Central memory CD8-positive, alpha-beta T cell (primary cell): ENCODE measurements around the gene EVI2B.
"Not testable (repeated sequence)": the region's sequence is repeated elsewhere in the genome, so short reads cannot be mapped to it uniquely, and the experiment has no call there.

Experiments used
- ATAC-seq: fragments of 150-1000 bp; cut with Tn5 transposase; replicated peaks from 2 replicates; pipeline ENCODE4 v1.10.0; 2022; ENCODE audit warnings: mild to moderate bottlenecking, moderate FRiP score, moderate number of reproducible peaks; ENCODE audit not compliant: poor library complexity, severe bottlenecking; ENCODE audit errors: extremely low read depth
- DNase-seq, 2 donors: peaks; one replicate each; pipeline ENCODE4 v3.0.0; 2021; ENCODE audit warnings: low spot score in 2 of 2
- H3K27ac Mint-ChIP-seq: one replicate; pipeline ENCODE4 v1.8.0; 2022; ENCODE audit warnings: low read depth, mild to moderate bottlenecking, moderate library complexity, mixed read lengths
- H3K27me3 Mint-ChIP-seq: one replicate; pipeline ENCODE4 v1.8.0; 2022; ENCODE audit warnings: mixed read lengths
- H3K36me3 Mint-ChIP-seq: one replicate; pipeline ENCODE4 v1.8.0; 2022; ENCODE audit warnings: mild to moderate bottlenecking, moderate library complexity, mixed read lengths; ENCODE audit not compliant: insufficient read depth
- H3K4me1 Mint-ChIP-seq: one replicate; pipeline ENCODE4 v1.8.0; 2022; ENCODE audit warnings: mixed read lengths
- H3K4me3 Mint-ChIP-seq: one replicate; pipeline ENCODE4 v1.8.0; 2022; ENCODE audit warnings: mild to moderate bottlenecking, moderate library complexity, mixed read lengths
- H3K9me3 Mint-ChIP-seq: one replicate; pipeline ENCODE4 v1.8.0; 2022; ENCODE audit warnings: mixed read lengths

The EVI2B gene

DNA sequence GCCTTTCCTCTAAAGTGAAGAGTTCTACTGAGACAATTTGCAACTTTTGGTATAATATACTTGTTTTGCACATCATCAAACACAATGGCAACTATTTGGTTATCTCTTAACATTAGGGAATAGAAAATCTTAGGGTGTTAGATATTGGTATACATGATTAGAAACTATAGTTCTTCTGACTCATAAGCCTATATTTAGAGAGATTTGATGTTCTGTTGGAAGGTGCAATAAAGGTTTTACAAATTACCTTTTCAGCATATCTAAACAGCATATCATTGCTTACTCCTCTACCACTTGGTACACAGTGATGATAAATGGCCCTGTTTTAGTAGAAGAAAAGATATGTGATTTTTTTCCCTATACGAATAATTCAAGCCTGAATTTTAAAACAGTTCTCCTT, 6.2 kb downstream of the EVI2B start:
- Mint-ChIP-seq H3K27ac (no peak overlapping the region), H3K27me3 (no peaks in the 10 kb centered on the region), H3K36me3 (peaks cover 48% of the 10 kb centered on the region), H3K4me3 (peak overlapping the region; percentile 85), H3K9me3 (no peaks in the 10 kb centered on the region), H3K4me1 (peaks cover 58% of the 10 kb centered on the region)
- ATAC-seq = no peak
- no peak for DNase-seq

DNA sequence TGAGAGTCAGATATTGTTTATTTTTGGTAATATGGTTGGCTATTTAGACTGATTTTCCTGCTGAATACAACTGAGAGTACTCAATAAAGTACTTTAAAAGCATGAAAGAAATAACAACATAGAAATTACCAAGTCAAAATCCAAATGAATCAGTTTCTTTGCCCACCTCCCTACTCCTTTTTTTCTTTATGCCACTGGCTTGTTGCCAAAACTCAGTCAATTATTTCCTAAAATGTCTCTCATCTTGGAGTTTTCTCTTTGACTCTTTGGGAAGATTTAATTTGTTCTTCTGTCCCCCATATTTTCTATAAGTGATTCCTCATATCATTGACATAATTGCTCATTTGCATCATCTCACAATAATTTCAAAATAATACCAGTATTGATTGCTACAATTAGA, 14.2 kb downstream of the EVI2B start:
- Mint-ChIP-seq H3K9me3 (no peaks in the 10 kb centered on the region), H3K4me1 (peaks cover 21% of the 10 kb centered on the region), H3K27me3 (no peaks in the 10 kb centered on the region), H3K36me3 (peaks cover 14% of the 10 kb centered on the region), H3K27ac (no peak overlapping the region), H3K4me3 (no peak overlapping the region)
- ATAC-seq (no peak), DNase-seq (no peak)

DNA sequence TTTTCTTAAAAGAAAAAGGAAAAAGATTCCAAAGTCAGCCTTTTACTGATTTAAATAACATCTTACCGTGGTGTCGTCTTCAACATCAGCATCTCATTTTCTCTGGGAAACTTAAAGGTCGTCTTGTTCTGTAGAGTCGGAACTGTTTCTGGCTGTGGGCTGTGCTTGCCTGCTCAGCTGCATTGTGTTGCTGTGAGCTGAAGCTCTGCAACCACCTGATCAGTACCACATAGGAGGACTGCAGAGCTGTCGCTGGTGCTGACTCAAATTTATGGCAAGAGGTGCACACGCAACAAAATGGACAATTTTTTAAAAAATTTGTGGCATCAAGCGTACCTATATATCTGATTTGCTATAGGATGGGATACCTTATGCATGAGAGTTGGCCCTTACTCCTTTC, 16.8 kb downstream of the EVI2B start, which contains the start of gene OMG:
OMG (minus strand) TSS at position 150 of the 400 bp plus-strand sequence. CDS start 908 bp downstream, outside the sequence.
- Mint-ChIP-seq H3K4me1 (peaks cover 9% of the 10 kb centered on the region), H3K27me3 (no peaks in the 10 kb centered on the region), H3K4me3 (no peak within 1 kb of the TSS), H3K9me3 (no peaks in the 10 kb centered on the region), H3K36me3 (no peaks in the 10 kb centered on the region), H3K27ac (no peak within 1 kb of the TSS)
- DNase-seq (no peak), ATAC-seq (no peak)

DNA sequence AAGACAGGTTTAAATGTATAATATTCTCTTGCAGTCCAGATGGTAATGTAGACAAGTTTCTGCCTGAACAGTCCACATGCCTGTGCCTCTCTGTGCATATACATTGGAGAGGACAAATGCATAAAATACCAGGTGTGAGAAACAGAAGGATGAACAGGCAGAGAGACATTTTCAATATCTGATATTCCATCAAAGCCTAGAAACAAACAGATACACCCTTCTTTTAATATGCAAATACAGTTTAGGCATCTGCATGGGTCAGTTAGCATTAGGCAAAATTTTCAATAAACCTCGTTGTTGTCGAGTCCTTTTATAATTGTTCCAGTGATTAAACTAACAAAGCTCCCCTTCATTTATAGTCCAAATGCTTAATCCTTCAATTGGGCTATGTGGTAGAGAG, 17.7 kb downstream of the EVI2B start:
- Mint-ChIP-seq H3K9me3 (no peaks in the 10 kb centered on the region), H3K27ac (no peak overlapping the region), H3K36me3 (no peaks in the 10 kb centered on the region), H3K27me3 (no peaks in the 10 kb centered on the region), H3K4me3 (no peak overlapping the region), H3K4me1 (no peaks in the 10 kb centered on the region)
- DNase-seq (no peak), ATAC-seq (no peak)

DNA sequence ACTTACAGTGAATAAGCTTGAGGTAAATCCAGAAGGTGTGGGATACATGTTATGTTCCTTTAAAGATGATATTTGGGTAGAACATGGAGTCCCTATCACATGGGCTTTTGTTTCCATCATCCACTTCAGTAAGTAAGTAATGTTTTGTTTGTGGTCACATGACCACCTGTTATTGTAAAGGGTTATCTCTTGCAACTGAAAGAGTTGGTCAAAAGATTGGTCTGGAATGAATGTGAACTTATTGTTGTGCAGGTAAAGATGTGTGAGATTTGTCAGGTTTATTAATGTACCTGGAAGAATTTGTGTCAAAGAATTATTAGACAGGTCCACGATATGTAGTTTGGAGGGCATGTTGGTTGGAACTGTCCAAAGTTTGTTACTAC, 18.4 kb downstream of the EVI2B start:
- ATAC-seq = no peak
- Mint-ChIP-seq H3K27ac (no peak overlapping the region), H3K36me3 (no peaks in the 10 kb centered on the region), H3K4me1 (peaks cover under 1% of the 10 kb centered on the region), H3K4me3 (no peak overlapping the region), H3K9me3 (no peaks in the 10 kb centered on the region), H3K27me3 (no peaks in the 10 kb centered on the region)
- no peak for DNase-seq

DNA sequence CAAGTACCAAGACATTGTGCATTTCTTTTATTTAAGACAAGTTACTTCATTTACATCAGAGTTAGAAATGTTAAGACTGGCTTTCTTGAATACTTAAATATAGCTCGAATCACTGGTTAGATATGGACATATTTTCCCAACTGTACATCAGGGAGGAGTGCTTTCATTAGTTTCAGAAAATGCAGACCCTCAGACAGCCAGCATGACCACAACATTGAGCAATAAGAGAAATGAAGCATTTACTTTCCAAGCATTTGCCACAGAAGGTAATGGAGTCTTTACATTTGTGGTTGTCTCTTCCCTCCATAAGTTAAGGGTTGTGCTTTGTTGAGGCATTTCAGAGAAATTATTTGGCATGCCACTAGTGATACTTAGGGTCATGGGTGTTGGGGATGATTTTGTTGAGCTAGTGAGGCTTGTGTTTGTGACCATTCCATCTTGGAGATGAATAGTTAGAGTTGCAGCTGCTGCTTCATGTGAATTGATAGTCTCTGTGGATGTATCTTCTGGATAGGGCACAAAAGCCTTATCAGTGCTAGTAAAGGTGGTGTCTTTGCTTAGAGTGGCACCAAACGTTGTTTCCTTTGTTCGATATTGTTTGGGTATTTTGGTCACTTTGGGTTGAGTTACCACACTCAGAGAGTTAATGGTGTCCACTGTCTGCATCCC, 18.9 kb downstream of the EVI2B start:
- H3K27me3 Mint-ChIP-seq = no peaks in the 10 kb centered on the region
- peaks cover 6% of the 10 kb centered on the region for H3K4me1 Mint-ChIP-seq
- H3K36me3 Mint-ChIP-seq = no peaks in the 10 kb centered on the region
- H3K9me3 Mint-ChIP-seq = no peaks in the 10 kb centered on the region
- ATAC-seq (no peak), DNase-seq (no peak)
- H3K4me3 Mint-ChIP-seq = no peak overlapping the region
- H3K27ac Mint-ChIP-seq = no peak overlapping the region

DNA sequence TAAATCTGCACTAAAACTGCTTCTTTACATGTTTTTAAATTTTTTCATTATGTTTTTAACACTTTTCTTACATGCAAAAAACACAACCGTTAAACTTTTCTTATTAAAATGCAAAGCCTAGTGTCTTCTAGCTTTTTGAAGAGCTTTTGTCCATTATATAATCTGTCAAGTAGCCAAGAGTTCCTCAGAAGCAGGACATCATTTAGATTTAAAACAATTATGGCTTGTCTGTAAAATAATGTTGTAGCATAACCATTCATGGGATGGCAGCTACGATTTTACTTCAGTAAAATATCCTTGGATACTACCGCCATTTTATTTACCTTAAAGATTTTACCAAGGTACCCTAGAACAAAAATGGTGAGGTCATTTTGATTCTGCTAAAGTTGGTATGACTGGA, 19.6 kb downstream of the EVI2B start:
- Mint-ChIP-seq H3K27me3 (no peaks in the 10 kb centered on the region), H3K27ac (no peak overlapping the region), H3K4me3 (no peak overlapping the region), H3K36me3 (no peaks in the 10 kb centered on the region), H3K4me1 (peaks cover 6% of the 10 kb centered on the region), H3K9me3 (no peaks in the 10 kb centered on the region)
- no peak for DNase-seq
- ATAC-seq = no peak

DNA sequence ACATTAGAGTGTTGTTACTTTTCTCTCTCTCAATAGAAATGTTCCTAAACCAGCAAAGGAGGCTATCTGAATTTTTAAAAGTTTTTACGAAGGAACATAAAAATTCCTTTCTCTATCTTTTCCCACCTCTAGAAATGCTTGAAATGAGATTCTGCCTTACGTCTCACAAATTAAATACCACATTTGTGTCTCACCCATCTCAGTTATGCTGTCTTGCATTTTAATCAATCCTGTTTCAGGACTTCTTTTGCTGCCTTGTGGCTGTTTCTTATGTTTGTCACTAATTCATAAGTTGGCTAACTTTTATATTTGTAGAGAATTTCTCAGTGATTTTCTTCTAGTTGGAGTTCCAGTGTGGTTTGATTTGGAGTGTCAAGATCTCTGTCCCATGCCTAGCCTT, 20.3 kb downstream of the EVI2B start:
- Mint-ChIP-seq H3K4me1 (peaks cover 6% of the 10 kb centered on the region), H3K9me3 (no peaks in the 10 kb centered on the region), H3K27ac (no peak overlapping the region), H3K27me3 (no peaks in the 10 kb centered on the region), H3K4me3 (no peak overlapping the region), H3K36me3 (no peaks in the 10 kb centered on the region)
- no peak for ATAC-seq
- DNase-seq = no peak

DNA sequence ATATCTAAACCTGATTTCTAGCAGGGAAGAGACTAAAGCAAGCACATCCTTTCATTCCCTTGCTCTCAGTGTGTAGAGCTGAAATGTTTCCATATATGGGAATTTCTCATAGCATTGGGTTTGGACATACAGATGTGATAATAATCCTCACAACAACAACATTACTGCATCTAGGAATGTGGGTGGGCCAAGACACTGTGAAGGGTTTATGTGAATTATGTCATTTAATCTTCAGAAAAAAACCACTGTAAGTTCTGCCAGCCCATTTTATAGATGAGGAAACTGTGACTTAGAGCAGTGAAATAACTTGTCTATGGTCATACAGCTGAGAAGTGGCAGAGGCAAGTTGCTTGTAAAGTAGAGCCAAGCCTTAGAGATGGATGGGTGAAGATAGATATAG, 22.0 kb downstream of the EVI2B start:
- Mint-ChIP-seq H3K27ac (no peak overlapping the region), H3K4me1 (peaks cover 6% of the 10 kb centered on the region), H3K27me3 (no peaks in the 10 kb centered on the region), H3K4me3 (no peak overlapping the region), H3K36me3 (no peaks in the 10 kb centered on the region), H3K9me3 (no peaks in the 10 kb centered on the region)
- DNase-seq (no peak), ATAC-seq (no peak)

DNA sequence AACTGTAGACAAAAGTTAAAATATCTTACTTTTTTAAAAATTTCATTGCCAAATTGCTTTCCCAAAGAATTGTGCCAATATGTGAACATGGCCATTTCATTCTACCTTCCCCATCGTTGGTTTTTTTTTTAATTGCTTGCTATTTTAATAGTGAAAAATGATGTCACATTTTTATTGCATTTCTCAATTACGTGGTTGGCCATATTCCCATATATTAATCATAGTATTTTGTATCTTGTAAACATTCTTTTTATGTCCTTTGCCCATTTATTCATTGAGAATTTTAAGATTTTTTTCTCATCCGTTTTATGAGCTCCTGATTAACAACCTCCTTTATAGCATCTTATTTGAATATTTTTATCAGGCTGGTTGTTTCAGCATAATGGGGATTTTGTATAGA, 24.1 kb downstream of the EVI2B start:
- Mint-ChIP-seq H3K4me1 (peaks cover 6% of the 10 kb centered on the region), H3K27me3 (no peaks in the 10 kb centered on the region), H3K36me3 (no peaks in the 10 kb centered on the region), H3K9me3 (no peaks in the 10 kb centered on the region), H3K27ac (no peak overlapping the region), H3K4me3 (no peak overlapping the region)
- DNase-seq = no peak
- no peak for ATAC-seq

DNA sequence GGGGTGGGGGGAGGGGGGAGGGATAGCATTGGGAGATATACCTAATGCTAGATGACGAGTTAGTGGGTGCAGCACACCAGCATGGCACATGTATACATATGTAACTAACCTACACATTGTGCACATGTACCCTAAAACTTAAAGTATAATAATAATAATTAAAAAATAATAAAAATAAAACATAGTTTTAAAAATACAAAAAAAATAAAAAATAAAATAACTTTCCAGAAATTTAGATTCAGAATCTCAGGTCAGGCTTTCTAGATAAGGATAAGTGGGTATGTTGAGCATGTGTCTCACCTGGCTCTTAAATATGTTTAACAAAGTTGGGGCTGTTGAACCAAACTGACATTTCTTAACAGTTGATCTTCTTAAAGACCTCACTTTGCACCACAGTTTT, 25.9 kb downstream of the EVI2B start:
- H3K4me3 Mint-ChIP-seq, H3K27ac Mint-ChIP-seq, H3K27me3 Mint-ChIP-seq, H3K4me1 Mint-ChIP-seq, ATAC-seq, H3K9me3 Mint-ChIP-seq, H3K36me3 Mint-ChIP-seq, DNase-seq: not testable (repeated sequence)

DNA sequence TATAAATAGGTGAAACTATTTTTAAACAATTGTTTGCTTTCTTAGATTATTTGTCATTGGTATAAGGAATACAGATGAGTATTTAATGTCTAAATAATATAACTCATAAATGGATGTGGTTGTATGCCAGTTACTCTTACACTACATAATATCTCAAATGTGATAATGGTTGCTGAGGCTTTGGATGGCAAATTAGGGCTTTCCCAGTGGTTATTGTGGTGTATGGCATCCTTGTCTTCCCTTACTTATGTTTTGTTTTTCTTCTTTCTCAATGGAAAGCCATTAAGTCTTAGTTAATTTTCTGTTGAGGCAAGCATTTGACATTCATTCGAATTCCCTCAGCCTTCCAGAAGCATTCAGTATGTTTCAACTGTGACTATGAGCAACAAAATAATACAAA, 27.3 kb downstream of the EVI2B start:
- no peak for ATAC-seq
- peaks cover 6% of the 10 kb centered on the region for H3K4me1 Mint-ChIP-seq
- H3K36me3 Mint-ChIP-seq = peaks cover 2% of the 10 kb centered on the region
- no peaks in the 10 kb centered on the region for H3K9me3 Mint-ChIP-seq
- no peaks in the 10 kb centered on the region for H3K27me3 Mint-ChIP-seq
- DNase-seq = no peak
- H3K4me3 Mint-ChIP-seq = no peak overlapping the region
- H3K27ac Mint-ChIP-seq = no peak overlapping the region

DNA sequence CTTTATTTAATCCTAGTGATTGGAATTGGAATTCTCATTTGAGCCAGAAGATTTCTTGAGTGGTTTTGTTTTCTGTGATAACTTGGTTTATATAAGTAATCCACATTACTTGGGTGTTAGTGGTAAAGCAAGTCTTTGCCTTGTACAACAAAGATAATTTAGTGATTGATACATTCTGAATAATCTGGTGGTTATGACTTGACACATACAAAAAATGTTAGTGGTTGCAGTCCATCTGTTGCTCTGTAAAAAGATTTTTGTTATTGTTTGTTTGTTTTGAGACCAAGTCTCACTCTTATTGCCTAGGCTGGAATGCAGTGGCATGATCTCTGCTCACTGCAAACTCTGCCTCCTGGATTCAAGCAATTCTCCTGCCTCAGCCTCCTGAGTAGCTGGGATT, 30.0 kb downstream of the EVI2B start:
- Mint-ChIP-seq H3K36me3 (peaks cover 4% of the 10 kb centered on the region), H3K4me1 (no peaks in the 10 kb centered on the region), H3K4me3 (no peak overlapping the region), H3K27me3 (no peaks in the 10 kb centered on the region), H3K27ac (no peak overlapping the region), H3K9me3 (no peaks in the 10 kb centered on the region)
- ATAC-seq (no peak), DNase-seq (no peak)

DNA sequence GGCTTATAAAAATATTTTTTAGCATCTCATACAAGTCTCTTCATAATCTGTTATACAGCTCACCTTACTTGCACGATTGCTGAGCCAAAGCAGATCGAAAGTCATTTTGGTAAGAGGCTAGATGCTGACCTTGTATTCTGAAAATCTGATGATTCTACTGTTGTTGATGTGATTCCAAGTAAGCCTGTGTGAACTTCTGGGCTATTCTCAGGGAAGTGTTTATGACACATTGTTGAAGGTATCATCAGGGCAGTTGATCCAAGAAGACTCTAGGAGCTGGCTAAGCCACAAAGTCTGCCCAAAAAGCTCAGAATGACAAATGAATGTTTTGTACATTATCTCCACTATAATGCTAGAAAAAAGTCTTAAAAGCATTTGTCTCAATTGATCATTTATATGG, 32.8 kb downstream of the EVI2B start:
- Mint-ChIP-seq H3K27me3 (no peaks in the 10 kb centered on the region), H3K4me1 (no peaks in the 10 kb centered on the region), H3K36me3 (peaks cover 4% of the 10 kb centered on the region), H3K4me3 (no peak overlapping the region), H3K27ac (no peak overlapping the region), H3K9me3 (no peaks in the 10 kb centered on the region)
- DNase-seq = no peak
- no peak for ATAC-seq
